GM03348 (cell line): ENCODE results near the gene PPP1R18.
"Not testable (repeated sequence)": the region's sequence is repeated elsewhere in the genome, so short reads cannot be mapped to it uniquely, and the experiment has no call there.

ENCODE experiments used
- DNase-seq: peaks from one replicate; pipeline ENCODE4 v3.0.0; 2012; ENCODE audit warnings: low spot score

The PPP1R18 gene

DNA sequence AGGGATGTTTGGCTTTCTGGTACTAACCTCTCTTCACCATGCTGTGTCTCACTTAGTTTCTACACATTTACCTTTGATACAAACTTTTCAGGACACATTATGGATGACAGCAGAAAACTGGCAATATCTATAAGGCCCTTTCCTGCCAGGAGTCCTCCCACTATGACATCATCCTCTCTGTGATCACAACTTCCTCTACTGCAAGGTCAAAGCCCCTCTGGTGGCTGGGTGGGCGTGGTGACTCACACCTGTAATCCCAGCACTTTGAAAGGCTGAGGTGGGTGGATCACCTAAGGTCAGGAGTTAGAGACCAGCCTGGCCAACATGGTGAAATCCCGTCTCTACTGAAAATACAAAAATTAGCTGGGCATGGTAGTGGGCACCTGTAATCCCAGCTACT is 20.1 kb downstream of the PPP1R18 start:
- not testable (repeated sequence) for DNase-seq

DNA sequence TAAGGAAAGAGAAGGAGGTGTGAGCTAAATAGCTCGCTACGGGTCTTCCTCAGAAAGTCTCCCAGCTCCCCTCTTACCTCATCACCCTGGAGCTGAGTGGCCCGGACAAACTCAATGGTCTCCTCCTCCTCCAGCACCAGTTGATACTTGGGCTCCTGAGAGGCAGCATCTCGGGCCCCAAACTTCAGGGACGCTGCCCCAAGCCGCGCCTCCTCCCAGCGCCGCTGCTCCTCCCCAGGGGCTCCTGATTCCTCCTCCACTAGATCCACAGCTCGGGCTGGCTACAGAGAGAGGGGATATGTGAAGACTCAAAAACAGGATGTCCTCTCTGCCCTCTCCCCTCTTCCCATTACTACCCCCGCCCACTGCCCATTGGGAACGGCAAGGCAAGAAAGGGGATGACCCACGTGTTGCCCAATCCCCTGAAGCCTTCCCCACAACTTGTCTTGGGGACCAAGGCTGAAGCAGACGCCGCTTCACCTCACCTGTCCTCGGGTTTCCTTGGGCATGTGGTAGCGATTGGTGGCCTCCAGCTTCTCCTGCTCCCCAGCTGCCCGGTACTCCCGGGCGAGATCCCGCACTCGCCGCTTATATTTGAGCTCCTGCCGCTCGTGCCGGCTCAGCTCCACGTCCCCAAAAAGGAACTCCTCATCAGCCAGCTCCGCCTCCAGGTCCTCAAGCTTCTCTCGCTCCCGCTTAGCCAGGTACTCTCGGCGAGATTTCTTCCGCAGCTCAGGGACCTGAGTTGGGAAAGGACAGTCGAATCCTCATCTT is 21.3 kb downstream of the PPP1R18 start:
- no peak for DNase-seq

DNA sequence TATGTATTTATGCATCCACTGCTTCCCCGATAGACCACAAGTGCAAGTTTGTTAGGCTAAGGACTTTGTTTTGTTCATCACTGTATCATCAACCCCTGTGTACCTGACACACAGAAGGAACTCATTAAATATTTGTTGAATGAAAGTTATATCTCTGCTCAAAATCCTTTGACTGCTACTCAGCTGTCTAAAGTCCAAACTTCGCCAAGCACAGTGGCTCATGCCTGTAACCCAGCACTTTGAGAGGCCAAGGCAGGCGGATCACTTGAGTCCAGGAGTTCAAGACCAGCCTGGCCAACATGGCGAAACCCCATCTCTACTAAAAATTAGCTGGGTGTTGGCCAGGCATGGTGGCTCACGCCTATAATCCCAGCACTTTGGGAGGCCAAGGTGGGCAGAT is 28.5 kb downstream of the PPP1R18 start:
- not testable (repeated sequence) for DNase-seq

DNA sequence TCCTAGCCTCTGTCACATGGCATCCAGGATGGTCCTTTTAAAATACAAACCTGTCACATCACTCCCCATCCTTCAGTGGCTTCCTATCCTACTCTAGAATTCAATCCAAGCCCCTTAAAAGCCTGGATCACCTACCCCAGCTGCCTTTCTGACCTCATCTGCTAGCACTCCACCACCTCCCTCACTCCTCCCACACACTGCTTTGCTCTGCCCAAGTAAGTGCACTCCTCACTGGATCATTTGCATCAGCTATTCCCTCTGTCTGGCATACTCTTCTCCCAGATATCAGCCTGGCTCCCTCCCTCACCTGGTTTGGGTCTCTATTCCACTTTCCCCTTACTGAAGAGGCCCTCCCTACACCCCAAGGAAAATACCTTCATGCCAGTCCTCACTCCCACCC is 29.0 kb downstream of the PPP1R18 start:
- DNase-seq, result no peak

DNA sequence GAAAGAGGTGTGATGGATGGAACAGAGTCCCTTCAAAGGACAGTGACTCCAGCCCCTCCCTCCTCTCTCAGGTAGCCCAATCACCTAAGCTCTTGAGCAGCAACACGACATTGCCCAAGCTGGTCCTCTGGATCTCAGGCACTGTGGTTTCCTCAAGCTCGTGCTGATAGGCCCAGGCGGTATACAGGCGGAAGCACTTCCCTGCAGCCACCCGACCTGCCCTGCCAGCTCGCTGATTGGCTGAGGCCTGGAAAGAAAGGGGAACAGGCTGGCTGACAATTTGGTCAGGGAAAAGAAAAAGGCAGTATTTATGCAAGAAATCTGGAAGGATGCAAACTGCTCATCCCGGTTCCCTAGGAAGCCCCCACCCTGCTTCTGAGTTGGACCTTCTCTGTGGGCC is 29.9 kb downstream of the PPP1R18 start:
- no peak for DNase-seq

DNA sequence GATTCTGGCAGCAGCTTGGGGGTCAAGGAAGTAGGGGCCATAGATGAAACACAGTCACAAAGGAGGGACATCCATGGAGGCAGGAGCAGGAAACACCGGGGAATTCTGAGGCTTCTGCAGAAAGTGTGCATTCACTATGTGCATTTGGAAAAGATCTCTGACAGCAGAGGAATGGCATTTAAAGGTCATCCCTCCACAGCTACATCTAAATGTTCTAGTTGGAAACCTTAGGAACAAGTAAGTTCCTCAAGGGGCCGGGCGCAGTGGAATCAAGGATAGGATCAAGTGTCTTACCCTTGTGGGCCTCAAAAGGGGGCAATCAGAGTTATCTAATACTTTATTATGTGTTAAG is 30.7 kb downstream of the PPP1R18 start:
- DNase-seq, result no peak

DNA sequence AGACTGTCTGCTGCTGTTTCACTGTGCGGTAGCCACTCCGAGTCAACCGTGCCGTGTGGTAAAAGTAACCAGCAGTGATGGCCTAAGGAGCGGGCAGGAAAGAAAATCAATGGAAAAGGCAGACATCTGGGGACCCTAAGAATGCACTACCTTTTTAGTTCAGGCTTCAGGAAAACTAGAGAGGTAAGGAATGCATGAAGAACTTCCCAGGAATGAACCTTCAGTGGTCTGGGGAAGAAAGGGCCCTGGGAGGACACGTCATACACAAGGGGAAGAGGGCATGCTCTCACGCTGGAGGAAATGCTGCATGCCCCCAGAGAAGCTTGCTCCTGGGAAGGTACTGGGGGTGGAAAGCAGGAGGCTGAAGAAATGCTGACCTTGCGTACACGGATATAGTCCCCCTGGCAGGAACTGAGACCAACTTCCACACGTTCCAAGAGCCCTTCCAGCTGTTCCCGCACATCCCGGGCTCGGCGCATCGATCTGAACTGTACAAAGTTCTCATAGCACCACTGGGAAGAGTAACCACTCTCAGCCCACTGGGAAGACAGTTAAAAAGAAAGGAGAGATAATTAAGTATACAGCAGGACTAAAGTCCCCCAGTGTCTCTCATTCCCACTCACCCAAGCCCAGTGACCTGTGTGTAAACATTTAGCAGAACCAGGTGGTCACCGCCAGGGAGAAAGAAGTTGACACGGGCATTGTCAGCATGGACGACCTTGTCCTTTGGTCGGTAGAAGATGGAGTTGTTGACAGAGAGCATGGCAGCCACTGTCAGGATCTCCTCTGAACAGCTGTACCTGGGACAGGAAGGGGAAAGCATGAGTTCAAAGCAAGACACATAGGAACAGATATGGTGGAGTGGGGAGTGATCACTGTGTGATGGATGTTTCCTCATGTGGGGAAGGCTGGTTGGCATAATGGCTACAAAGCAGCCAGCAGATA is 31.4 kb downstream of the PPP1R18 start:
- no peak for DNase-seq

DNA sequence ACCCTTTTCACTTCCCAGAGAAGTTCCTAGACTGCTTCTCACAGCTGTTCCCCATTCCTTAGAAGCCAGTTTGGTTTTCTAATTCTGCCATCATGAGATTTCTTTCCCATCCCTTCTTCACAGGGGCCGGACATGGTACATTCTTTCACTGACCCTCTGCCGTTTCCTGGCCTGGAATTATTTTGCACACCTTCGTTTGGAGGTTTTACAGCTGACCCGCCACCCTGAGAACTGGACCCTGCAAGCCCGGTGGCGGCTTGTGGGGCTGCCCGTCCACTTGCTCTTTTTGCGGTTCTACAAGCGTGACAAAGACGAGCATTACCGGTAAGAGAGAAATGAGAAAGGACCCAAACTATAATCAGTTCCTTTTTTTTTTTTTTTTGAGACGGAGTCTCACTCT is 35.3 kb downstream of the PPP1R18 start:
- DNase-seq, result no peak

DNA sequence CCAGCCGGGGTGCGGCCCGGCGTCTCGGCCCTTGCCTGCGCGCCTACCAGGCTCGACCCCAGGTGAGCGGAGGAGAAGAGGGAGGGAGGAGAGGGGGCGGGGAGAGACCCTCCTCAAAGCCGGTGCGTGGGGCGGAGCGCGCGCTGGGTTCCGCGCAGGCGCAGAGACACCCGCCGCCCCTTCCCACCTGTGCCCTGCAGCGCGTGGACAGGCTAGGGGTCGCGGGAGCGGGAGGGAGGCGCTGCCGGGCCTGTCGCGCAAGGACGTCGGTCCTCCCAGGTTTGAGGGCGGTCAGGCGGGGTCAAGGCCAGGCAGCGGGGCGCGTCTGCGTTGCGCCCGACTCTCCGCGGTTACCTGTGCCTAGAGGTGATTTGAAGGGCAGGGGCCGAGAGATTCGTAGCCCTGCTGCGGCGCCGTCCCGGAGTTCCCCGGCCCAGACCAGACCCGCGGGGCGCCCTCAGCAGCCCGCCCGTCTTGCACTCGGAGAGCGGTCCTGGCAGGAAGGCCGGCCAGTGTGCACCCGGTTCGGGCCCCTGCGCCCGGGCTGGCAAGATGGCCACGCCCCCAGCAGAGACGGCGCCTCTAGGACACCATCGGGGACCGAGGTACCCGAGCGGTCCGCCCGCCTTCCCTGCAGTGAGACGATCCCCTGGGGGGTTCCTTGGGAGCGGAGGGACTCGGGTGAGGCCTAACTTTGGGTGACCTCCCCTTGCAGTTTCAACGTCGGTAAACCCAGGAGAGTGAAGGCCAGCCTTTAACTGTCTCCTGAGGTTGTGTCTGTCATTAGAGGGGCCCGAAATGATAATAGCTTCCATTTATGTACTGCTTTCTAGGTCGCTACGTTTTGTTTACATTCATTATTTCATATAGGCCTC is 39.0 kb downstream of the PPP1R18 start:
- DNase-seq, result peak; percentile 89

DNA sequence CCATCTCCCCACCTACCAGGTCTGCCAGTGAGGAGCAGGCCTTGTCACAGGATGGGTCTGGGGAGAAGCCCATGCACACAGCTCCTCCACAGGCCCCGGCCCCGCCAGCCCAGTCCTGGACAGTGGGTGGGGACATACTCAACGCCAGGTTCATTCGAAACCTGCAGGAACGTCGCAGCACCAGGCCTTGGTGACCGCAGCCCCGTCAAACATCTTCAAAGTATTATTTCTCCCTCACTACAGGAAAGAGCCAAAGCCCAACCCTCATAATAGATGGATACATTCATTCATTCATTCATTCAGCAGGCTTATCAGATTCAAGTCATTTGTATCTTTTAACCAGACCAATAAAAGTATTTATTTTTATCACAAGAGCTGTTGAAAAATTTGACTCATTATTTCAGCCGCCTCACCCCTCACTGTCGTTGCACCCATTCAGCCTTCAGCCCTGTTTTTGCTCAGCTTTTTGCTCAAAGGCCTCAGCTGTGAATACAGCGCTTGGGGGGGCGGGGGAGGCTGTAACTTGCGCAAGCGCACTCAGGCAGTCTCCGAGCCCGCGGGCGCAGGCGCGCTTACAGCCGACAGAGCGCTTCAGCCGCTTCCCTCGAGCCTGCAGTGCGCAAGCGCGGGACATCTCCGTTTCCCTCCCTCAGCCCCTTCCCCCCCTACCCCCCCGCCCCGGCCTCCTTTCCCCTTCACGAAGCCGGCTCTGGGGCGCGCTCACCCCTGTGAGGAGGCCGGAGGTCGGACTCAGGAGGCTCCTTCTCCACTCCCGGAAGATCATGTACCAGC is 39.8 kb downstream of the PPP1R18 start, which contains the start of gene C6orf136:
Gene C6orf136, plus strand, starts transcription at position 684 of the 792 bp plus-strand sequence. Its CDS starts 99 bp downstream, at position 783.
- peak; percentile 99 for DNase-seq

DNA sequence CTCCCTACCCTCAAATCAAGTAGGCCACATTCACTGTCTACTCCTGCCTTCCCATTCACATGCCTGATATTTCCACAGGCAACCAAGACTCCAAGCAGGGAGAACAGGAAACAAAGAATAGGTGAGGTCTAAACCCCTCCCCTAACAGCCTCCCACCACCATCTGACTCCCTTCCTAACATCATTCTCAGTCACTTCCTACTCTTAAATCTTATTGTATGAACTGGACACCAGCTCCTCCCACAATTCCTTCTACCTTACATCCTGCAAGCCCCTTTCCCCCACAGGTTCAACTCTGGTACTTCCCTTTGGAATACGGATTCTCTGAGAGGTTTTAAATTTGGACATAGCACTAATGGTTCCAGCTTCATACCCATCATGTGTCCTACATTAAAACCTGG is 40.5 kb downstream of the PPP1R18 start:
- DNase-seq, result no peak

DNA sequence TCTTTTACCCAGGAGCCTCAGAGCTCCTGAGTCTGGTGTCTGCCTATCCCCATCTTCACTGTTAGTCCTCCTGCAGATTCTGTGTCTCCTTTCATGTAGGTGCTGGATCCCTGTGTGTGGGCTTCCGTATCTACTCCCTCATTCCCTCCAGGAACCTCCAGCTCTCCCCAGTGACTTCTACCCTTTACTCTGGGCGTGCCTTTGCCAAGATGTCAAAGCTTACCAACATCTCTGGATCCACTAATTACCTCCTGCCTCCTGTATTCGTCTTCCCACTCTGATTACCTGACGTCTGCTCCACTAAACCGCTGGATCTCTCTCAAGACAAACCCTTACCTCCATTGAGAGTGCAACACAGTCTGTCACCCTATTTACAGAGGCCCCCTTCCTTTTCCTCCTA is 41.7 kb downstream of the PPP1R18 start:
- DNase-seq, result no peak

DNA sequence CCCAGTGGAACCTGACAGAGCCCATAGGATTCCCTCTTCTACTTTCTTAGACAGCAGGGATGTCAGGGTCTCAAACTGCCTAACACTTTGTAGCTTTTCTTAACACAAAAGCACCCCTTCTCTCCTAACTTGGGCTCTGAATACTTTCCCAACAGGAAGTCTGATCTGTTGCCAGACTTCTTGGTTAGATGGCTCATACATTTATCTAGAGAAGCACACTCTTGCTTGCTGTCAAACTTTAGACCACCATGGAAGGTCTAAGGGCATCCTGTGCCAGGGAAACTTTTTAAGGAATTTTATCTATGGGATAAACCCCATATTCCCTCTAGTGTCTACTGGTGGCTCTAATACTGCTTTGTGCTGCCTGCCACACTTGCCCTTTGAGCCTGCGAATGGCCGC is 42.8 kb downstream of the PPP1R18 start:
- no peak for DNase-seq

DNA sequence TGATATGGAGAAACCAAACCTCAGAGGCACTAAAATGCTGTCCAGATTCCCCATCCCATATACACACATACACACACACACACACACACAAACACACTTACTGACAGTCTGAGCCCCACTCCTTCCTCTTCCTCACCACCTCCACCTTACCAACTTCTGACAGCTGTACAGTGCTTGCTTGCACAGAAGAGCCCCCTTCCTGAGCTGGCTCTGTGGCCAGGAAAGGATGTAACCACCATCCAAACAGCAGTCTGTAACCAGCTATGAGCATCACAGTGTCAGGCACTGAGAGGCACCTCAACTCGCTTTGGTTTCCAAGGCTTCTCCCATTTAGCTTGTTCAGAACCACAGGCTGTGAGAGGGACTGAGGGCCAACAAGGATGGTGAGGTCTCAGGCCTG is 45.4 kb downstream of the PPP1R18 start:
- no peak for DNase-seq

DNA sequence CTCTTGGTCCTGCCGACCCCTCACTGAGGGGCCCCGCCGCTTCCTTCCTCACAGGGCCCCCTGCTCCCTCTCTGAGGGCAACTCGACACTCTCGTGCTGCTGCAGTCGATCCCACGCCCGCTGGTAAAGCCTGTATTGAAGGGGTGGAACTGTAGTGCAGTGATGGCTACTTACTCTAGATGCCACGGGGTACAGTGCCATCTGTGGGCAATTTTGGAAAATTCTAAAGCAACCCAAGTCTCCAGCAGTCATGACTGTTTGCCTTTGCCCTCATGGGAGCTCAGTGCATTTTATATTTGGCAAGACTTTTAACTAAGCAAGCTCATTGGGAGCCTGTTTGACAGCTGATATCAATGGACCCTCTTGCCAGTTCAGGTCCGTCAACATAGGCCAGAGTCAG is 46.0 kb downstream of the PPP1R18 start:
- no peak for DNase-seq

DNA sequence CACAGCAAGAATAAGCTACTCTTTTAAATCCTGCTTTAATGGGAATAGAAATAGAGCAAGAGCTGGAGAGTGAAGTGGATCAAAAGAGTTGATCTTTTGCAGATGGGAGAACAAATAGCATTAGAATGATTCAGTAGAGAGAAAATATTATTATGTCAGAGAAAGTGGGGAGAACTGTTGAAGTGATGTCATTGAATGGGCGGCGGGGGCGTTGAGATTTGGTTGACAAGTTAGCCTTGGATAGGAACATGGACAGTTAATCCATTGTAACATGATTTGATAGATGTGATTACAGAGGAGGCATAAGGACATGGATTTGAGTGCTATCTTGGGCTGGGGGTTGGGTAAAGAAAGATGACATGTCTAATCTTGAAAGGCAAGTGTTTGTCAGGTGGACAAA is 50.6 kb downstream of the PPP1R18 start:
- DNase-seq, result no peak

DNA sequence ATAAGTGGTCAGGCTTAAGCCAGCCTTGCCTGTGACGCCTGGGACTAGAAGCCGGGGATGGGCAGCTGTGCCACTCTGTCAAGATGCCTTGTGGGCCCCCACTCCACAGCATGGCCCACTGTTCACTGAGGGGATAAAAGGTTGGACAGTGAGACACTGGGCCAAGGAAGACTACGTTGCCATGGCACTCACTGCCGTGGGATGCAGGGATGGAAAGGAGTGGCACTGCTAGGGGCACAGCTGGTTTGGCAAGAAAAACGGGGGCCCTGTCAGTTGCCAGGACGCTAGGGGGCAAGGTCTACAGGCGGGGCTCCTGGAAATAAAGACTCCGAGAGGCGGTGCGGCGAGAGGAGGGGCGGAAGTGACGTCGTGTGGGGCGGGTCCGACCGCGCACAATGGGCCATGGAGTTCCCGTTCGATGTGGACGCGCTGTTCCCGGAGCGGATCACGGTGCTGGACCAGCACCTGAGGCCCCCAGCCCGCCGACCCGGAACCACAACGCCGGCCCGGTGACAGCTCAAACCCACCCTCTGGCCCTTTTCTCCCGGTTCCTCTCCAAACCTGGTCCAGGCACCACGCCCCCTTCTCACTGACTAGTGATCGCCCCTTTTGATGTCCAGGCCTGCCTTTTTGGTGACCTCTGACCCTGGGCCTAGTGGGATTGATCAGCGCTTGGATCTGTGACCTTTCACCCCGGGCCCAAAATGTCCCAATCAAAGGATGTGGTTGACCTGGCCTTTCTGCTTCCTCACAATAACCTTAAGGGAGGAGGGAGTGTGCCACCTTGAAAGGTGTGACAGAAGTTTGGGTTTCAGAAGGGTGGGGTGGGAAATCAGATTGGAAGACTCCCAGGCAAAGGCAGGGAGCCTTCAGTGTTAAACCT is 59.7 kb downstream of the PPP1R18 start, which contains the start of gene ATAT1:
Gene ATAT1, plus strand, starts transcription at position 391 of the 883 bp plus-strand sequence.
- peak; percentile 94 for DNase-seq
